Neural cell (in vitro differentiated cells): ENCODE data around the gene ACYP1. TPM values are rescaled to one million over a fixed set of nuclear protein-coding genes. Genes with fewer than 3 reads are reported as not detected.

Source experiments
- H2AFZ ChIP-seq: fragments of 200-600, 300-800 bp; sonication (generic), shearing (Covaris generic); 2 replicates; pipeline ENCODE4 v1.6.0; 2014; ENCODE audit warnings: low read depth, mild to moderate bottlenecking, antibody characterized with exemption, low read length, moderate library complexity
- H3F3A ChIP-seq: fragments of 200-600 bp; shearing (Covaris generic); 2 replicates; pipeline ENCODE4 v1.6.1; 2016; ENCODE audit warnings: mild to moderate bottlenecking, moderate library complexity, mixed read lengths, antibody characterized with exemption, low read length; ENCODE audit not compliant: insufficient read depth, poor library complexity, severe bottlenecking
- H3K27ac ChIP-seq: fragments of 200-600, 300-800 bp; sonication (generic), shearing (Covaris generic); 2 replicates; pipeline ENCODE4 v1.5.1; 2014; ENCODE audit warnings: mild to moderate bottlenecking, low read length, moderate library complexity
- H3K27me3 ChIP-seq: fragments of 300-800, 200-600 bp; sonication (generic), shearing (Covaris generic); 2 replicates; pipeline ENCODE4 v1.6.0; 2014; ENCODE audit warnings: mild to moderate bottlenecking, low read depth, low read length, moderate library complexity; ENCODE audit not compliant: insufficient read depth
- H3K36me3 ChIP-seq: fragments of 300-800, 200-600 bp; sonication (generic), shearing (Covaris generic); 2 replicates; pipeline ENCODE4 v1.5.1; 2014; ENCODE audit warnings: mild to moderate bottlenecking, antibody characterized with exemption, low read length, moderate library complexity; ENCODE audit not compliant: insufficient read depth
- H3K4me2 ChIP-seq: fragments of 300-800, 200-600 bp; sonication (generic), shearing (Covaris generic); 2 replicates; pipeline ENCODE4 v1.6.0; 2014; ENCODE audit warnings: mild to moderate bottlenecking, low read length
- H3K4me3 ChIP-seq: fragments of 300-800, 200-600 bp; sonication (generic), shearing (Covaris generic); 2 replicates; pipeline ENCODE4 v1.5.1; 2014; ENCODE audit warnings: mild to moderate bottlenecking, low read length, moderate library complexity
- H3K79me2 ChIP-seq: fragments of 200-600 bp; shearing (Covaris generic); replicated peaks from 2 replicates; pipeline ENCODE4 v1.6.0; 2014; ENCODE audit warnings: mild to moderate bottlenecking, low read length, moderate library complexity; ENCODE audit not compliant: insufficient read depth
- H3K9ac ChIP-seq: fragments of 300-800, 200-600 bp; sonication (generic), shearing (Covaris generic); 2 replicates; pipeline ENCODE4 v1.6.1; 2016; ENCODE audit warnings: mild to moderate bottlenecking, low read length, mixed read lengths
- H3K9me2 ChIP-seq: fragments of 200-600 bp; shearing (Covaris generic); 2 replicates; pipeline ENCODE4 v1.6.1; 2016; ENCODE audit warnings: mild to moderate bottlenecking, low read length, mixed read lengths; ENCODE audit not compliant: insufficient read depth
- H3K9me3 ChIP-seq: fragments of 200-600, 300-800 bp; sonication (generic), shearing (Covaris generic); 2 replicates; pipeline ENCODE4 v1.6.1; 2016; ENCODE audit warnings: mild to moderate bottlenecking, mixed run types, low read length, moderate library complexity, mixed read lengths
- H4K20me1 ChIP-seq: fragments of 200-600 bp; shearing (Covaris generic); 2 replicates; pipeline ENCODE4 v1.6.1; 2016; ENCODE audit warnings: mild to moderate bottlenecking, mixed run types; ENCODE audit not compliant: insufficient read depth
- EP300 ChIP-seq: fragments of 450-650 bp; conservative IDR thresholded peaks from 2 replicates; pipeline ENCODE4 v1.6.1; 2014; ENCODE audit warnings: antibody characterized with exemption, mild to moderate bottlenecking, moderate library complexity; ENCODE audit not compliant: poor library complexity, severe bottlenecking
- EZH2 ChIP-seq: fragments of 200-600, 300-800 bp; shearing (Covaris generic), sonication (generic); IDR thresholded peaks from 2 replicates; pipeline ENCODE4 v1.6.1; 2014; ENCODE audit warnings: antibody characterized with exemption, low read length, borderline replicate concordance, mild to moderate bottlenecking; ENCODE audit not compliant: insufficient read depth, poor library complexity, severe bottlenecking
- MXI1 ChIP-seq: fragments of 450-650 bp; conservative IDR thresholded peaks from 2 replicates; pipeline ENCODE4 v1.6.1; 2014; ENCODE audit warnings: antibody characterized with exemption, mild to moderate bottlenecking; ENCODE audit not compliant: poor library complexity, severe bottlenecking
- POLR2AphosphoS5 ChIP-seq: IDR thresholded peaks from 2 replicates; pipeline ENCODE4 v1.6.1; 2012
- RAD21 ChIP-seq: fragments of 450-650 bp; conservative IDR thresholded peaks from 2 replicates; pipeline ENCODE4 v1.6.1; 2014; ENCODE audit warnings: antibody characterized with exemption, mild to moderate bottlenecking, moderate library complexity
- SMC3 ChIP-seq: fragments of 450-650 bp; conservative IDR thresholded peaks from 2 replicates; pipeline ENCODE4 v1.6.1; 2014; ENCODE audit warnings: antibody characterized with exemption, mild to moderate bottlenecking, moderate library complexity; ENCODE audit not compliant: poor library complexity
- TAF1 ChIP-seq: IDR thresholded peaks from 2 replicates; pipeline ENCODE4 v1.6.1; 2012; ENCODE audit warnings: low read depth
- polyA plus RNA-seq: library from polyadenylated mRNA; depleted of rRNA; stranded (reverse); fragments of >200 nt; gene quantifications from 2 replicates; pipeline ENCODE4 v1.2.3, GENCODE V29; 2014
- TF ChIP-seq, protein P1 (sequence below): IDR thresholded peaks from 2 replicates; pipeline ENCODE4 v1.6.1; 2012; ENCODE audit warnings: borderline replicate concordance
- TF ChIP-seq, protein P2 (sequence below): fragments of 450-650 bp; IDR thresholded peaks from 2 replicates; pipeline ENCODE4 v1.5.1; 2014; ENCODE audit warnings: antibody characterized with exemption, mild to moderate bottlenecking, moderate library complexity; ENCODE audit not compliant: poor library complexity, severe bottlenecking

Gene ACYP1
- polyA plus RNA-seq, 1 donor from 2014 or later, result 143 TPM

DNA sequence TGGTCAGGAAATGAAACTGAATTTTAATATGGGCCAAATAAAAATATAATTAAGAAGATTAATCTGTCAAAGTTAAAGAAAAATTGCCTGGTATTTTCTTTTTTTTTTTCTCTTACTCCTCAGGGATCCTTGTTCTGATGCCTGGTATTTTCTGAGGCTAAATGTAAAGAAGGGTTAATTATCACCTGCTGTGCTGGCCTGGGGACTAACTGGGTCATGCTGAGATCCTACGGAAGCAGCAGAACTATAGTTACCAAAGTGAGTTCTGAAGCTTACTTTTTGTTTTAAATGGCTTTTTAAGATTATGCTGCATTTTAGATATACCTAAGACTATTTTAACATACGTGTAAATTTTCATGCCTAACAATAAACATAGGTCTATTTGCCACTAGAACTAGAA lies 28.9 kb upstream of the ACYP1 start:
- H3F3A ChIP-seq, result no peaks in the 10 kb centered on the region
- TF ChIP-seq, protein P1, sequence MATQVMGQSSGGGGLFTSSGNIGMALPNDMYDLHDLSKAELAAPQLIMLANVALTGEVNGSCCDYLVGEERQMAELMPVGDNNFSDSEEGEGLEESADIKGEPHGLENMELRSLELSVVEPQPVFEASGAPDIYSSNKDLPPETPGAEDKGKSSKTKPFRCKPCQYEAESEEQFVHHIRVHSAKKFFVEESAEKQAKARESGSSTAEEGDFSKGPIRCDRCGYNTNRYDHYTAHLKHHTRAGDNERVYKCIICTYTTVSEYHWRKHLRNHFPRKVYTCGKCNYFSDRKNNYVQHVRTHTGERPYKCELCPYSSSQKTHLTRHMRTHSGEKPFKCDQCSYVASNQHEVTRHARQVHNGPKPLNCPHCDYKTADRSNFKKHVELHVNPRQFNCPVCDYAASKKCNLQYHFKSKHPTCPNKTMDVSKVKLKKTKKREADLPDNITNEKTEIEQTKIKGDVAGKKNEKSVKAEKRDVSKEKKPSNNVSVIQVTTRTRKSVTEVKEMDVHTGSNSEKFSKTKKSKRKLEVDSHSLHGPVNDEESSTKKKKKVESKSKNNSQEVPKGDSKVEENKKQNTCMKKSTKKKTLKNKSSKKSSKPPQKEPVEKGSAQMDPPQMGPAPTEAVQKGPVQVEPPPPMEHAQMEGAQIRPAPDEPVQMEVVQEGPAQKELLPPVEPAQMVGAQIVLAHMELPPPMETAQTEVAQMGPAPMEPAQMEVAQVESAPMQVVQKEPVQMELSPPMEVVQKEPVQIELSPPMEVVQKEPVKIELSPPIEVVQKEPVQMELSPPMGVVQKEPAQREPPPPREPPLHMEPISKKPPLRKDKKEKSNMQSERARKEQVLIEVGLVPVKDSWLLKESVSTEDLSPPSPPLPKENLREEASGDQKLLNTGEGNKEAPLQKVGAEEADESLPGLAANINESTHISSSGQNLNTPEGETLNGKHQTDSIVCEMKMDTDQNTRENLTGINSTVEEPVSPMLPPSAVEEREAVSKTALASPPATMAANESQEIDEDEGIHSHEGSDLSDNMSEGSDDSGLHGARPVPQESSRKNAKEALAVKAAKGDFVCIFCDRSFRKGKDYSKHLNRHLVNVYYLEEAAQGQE, result no peak
- TF ChIP-seq POLR2AphosphoS5, result no peak
- no peak for TF ChIP-seq EP300
- TF ChIP-seq, protein P2, sequence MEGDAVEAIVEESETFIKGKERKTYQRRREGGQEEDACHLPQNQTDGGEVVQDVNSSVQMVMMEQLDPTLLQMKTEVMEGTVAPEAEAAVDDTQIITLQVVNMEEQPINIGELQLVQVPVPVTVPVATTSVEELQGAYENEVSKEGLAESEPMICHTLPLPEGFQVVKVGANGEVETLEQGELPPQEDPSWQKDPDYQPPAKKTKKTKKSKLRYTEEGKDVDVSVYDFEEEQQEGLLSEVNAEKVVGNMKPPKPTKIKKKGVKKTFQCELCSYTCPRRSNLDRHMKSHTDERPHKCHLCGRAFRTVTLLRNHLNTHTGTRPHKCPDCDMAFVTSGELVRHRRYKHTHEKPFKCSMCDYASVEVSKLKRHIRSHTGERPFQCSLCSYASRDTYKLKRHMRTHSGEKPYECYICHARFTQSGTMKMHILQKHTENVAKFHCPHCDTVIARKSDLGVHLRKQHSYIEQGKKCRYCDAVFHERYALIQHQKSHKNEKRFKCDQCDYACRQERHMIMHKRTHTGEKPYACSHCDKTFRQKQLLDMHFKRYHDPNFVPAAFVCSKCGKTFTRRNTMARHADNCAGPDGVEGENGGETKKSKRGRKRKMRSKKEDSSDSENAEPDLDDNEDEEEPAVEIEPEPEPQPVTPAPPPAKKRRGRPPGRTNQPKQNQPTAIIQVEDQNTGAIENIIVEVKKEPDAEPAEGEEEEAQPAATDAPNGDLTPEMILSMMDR, result no peak
- TF ChIP-seq MXI1, result no peak
- TF ChIP-seq TAF1, result no peak
- no peak for TF ChIP-seq RAD21
- TF ChIP-seq EZH2, result no peak
- no peak for TF ChIP-seq SMC3
- H4K20me1 ChIP-seq, result no peaks in the 10 kb centered on the region
- H3K9ac ChIP-seq, result no peak overlapping the region
- no peaks in the 10 kb centered on the region for H3K9me3 ChIP-seq
- no peaks in the 10 kb centered on the region for H3K36me3 ChIP-seq
- H3K4me3 ChIP-seq, result no peak overlapping the region
- H2AFZ ChIP-seq, result no peak overlapping the region
- H3K4me2 ChIP-seq, result no peak overlapping the region
- H3K27me3 ChIP-seq, result no peaks in the 10 kb centered on the region
- no peaks in the 10 kb centered on the region for H3K79me2 ChIP-seq
- H3K27ac ChIP-seq, result no peak overlapping the region
- no peaks in the 10 kb centered on the region for H3K9me2 ChIP-seq

DNA sequence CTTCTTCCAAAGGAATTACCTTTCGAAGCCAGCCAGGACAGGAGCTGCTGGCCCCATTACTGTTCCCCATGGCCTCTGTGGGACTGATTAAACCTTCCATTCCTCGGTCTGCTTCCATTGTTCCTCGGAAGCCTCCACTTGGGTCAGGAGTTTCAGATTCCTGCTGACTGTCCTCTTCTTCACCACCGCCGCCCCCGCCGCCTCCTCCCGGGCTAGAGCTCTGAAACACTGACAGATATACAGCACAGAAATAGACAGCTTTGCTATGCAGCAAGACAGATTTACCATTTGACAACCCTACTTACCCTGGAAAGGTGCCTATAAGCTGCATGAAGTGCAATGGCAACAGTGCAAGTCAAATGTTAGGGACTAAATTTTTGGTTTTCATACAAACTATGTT lies 27.4 kb upstream of the ACYP1 start:
- Histone ChIP-seq H3K4me2 (no peak overlapping the region), H3K9me2 (no peaks in the 10 kb centered on the region), H2AFZ (no peak overlapping the region), H3K27ac (no peak overlapping the region), H3K79me2 (no peaks in the 10 kb centered on the region), H3K27me3 (no peaks in the 10 kb centered on the region), H3F3A (no peaks in the 10 kb centered on the region), H3K9ac (no peak overlapping the region), H3K36me3 (no peaks in the 10 kb centered on the region), H3K9me3 (no peaks in the 10 kb centered on the region), H3K4me3 (no peak overlapping the region), H4K20me1 (no peaks in the 10 kb centered on the region)
- TF ChIP-seq POLR2AphosphoS5, result no peak
- no peak for TF ChIP-seq MXI1
- no peak for TF ChIP-seq TAF1
- no peak for TF ChIP-seq SMC3
- TF ChIP-seq EZH2, result no peak
- TF ChIP-seq, protein P2, result no peak
- TF ChIP-seq RAD21, result no peak
- TF ChIP-seq, protein P1, result no peak
- no peak for TF ChIP-seq EP300
